NCI-H82 treated with DMSO at 0.1 percent for 48 hours (cell line): ENCODE results near the gene CDC42EP3.

Experiments used
- DNase-seq: peaks from one replicate; lab custom pipeline; 2025; ENCODE audit not compliant: unreplicated experiment; lab: John Stamatoyannopoulos, UW

CDC42EP3 gene

GRCh38 chr2:37619959-37620300 is 51.5 kb downstream of the CDC42EP3 start:
- no peak for DNase-seq

GRCh38 chr2:37619230-37619958 is 52.0 kb downstream of the CDC42EP3 start:
- DNase-seq = no peak

GRCh38 chr2:37618326-37618725 is 53.1 kb downstream of the CDC42EP3 start:
- no peak for DNase-seq

- DNase-seq = no peak
Measured at GRCh38 chr2:37617119-37617892, 54.1 kb downstream of the CDC42EP3 start.

GRCh38 chr2:37616677-37617005 is 54.8 kb downstream of the CDC42EP3 start:
- no peak for DNase-seq

- DNase-seq = no peak
Measured at GRCh38 chr2:37615804-37616676, 55.4 kb downstream of the CDC42EP3 start.

- DNase-seq = no peak
Measured at GRCh38 chr2:37614061-37614738, 57.2 kb downstream of the CDC42EP3 start.

- no peak for DNase-seq
Measured at GRCh38 chr2:37612382-37612781, 59.1 kb downstream of the CDC42EP3 start.

GRCh38 chr2:37610638-37611289 is 60.7 kb downstream of the CDC42EP3 start:
- no peak for DNase-seq

- no peak for DNase-seq
Measured at GRCh38 chr2:37609782-37610181, 61.7 kb downstream of the CDC42EP3 start.

GRCh38 chr2:37604716-37605115 is 66.7 kb downstream of the CDC42EP3 start:
- DNase-seq = no peak

- DNase-seq = no peak
Measured at GRCh38 chr2:37602702-37603101, 68.7 kb downstream of the CDC42EP3 start.

- DNase-seq = no peak
Measured at GRCh38 chr2:37602040-37602439, 69.4 kb downstream of the CDC42EP3 start.

- no peak for DNase-seq
Measured at GRCh38 chr2:37601569-37601968, 69.9 kb downstream of the CDC42EP3 start.

- DNase-seq = no peak
Measured at GRCh38 chr2:37600735-37601134, 70.7 kb downstream of the CDC42EP3 start.

- no peak for DNase-seq
Measured at GRCh38 chr2:37599688-37600525, 71.5 kb downstream of the CDC42EP3 start.

GRCh38 chr2:37593694-37594093 is 77.7 kb downstream of the CDC42EP3 start:
- no peak for DNase-seq

GRCh38 chr2:37593024-37593423 is 78.4 kb downstream of the CDC42EP3 start:
- DNase-seq = no peak
